GM21390 (cell line): Measurements from ENCODE around the gene C3orf52.

Experiments used
- ATAC-seq: cut with Tn5 transposase; IDR thresholded peaks from one replicate; pipeline ENCODE4 v1.9.1; 2021; ENCODE audit not compliant: unreplicated experiment

Gene C3orf52

DNA sequence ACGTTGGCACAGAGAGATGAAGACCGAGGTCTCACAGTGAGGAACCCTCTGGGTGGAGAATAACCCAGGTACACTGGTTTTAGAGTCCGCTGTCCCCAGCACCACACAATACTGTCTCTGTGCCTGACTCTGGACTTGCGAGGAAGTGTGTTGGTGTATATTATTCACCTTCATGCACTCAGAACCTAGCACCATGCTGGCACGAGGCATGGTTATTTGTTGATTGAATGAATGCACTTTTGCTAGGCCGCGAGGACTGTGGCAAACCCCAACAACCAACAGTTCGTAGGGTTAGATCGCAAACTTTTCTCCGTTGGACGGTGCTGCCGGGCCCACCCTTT, 484 bp upstream of the C3orf52 start:
- ATAC-seq = no peak

GRCh38 chr3:112086875-112087524, 811 bp downstream of the C3orf52 start:
- ATAC-seq = no peak

DNA sequence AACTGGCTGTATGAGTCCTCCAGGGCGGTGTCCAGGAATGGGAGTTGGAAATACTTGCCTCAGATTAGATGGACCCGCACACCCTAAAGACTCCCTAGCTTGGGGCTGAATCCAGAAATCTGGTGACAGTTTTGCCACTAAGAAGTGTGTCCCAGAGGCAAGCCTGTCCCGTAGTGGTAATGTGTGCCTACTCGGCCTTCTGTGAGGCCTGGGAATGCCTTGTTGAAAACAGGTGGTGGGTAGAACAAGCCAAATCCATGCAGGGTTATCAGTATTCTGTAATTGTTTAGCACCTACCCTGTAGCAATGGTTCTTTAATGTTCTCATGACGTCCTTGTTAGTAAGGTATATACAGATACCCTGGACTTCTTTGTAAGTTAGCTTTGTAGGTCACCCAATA, 1.6 kb downstream of the C3orf52 start:
- ATAC-seq = no peak

- ATAC-seq = no peak
Measured at GRCh38 chr3:112088944-112089343, 2.8 kb downstream of the C3orf52 start.

DNA sequence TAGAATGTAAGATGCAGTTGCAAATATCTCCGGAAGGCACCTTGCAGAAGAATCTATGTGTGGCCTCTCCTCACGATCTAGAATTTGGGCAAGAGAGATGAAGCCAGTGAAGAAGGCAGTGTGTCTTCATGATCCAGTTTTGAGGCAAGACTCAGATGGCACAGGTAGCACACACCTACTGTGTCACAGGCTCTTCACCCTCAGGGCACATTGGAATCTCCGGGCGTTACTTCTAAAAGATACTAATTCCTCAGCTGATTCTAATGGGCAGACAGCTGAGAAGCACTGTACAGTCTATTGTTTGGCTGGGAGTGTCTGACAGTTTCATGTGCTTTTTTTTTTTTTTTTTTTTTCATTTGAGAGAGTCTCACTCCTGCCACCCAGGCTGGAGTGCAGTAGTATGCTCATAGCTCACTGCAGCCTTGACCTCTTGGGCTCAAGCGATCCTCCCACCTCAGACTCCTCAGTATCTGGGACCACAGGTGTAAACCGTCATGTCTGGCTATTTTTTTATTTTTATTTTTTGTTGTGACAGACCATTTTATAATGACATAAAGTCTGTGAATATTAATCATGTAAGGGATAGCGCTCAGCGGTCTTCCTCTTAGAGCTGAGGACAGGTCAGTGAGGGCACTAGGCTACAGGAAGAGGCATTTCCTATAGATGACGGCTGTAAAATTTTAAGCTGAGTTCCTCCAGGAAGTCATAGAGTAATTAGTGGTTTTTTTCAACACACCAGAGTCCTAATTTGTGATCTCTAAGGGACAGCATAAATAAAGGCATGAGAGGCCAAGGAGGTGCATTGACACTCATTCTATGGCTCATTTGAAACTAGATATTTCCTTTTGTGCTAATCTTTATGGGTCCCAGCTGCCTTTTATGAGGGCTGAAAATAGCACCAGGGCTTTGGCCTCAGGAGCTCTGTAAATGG, 4.0 kb downstream of the C3orf52 start:
- no peak for ATAC-seq

- ATAC-seq = no peak
Measured at GRCh38 chr3:112090887-112091586, 4.8 kb downstream of the C3orf52 start.

GRCh38 chr3:112092496-112093179, 6.4 kb downstream of the C3orf52 start:
- no peak for ATAC-seq

DNA sequence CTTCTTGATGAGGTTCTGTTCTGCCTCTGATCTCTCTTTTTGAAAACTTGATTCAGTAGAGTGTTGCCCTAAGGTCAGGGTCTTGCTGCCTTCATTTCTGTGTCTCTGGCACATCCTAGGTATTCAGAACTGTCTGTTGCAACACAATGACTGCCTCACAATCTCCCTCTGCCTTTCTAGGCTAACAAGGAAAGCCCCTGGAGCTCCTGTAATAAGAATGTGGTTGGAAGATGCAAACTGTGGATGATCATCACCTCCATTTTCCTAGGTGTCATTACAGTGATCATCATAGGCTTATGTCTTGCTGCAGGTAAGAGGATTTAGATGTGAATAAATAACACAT, 7.0 kb downstream of the C3orf52 start:
- ATAC-seq = no peak

DNA sequence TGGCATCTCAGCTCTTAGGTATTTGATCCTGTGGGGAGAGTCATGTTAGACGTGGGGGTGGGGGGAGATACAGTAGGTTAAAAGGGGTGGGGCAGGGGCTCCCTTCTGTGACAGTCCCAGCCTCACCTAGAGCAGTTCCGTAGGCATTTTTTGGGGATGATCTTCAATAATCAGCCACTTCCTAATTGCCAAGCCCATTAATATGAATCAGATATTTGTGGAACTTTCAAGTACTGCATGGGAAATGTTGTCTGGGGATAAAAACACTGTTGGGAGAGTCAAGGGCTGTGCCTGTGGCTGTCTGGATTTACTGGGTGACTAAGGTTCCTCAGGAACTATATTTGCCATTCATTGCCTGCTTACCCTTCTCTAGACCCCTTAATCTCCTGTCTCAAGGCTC, 9.5 kb downstream of the C3orf52 start:
- no peak for ATAC-seq

- no peak for ATAC-seq
Measured at GRCh38 chr3:112096176-112096575, 10.0 kb downstream of the C3orf52 start.

DNA sequence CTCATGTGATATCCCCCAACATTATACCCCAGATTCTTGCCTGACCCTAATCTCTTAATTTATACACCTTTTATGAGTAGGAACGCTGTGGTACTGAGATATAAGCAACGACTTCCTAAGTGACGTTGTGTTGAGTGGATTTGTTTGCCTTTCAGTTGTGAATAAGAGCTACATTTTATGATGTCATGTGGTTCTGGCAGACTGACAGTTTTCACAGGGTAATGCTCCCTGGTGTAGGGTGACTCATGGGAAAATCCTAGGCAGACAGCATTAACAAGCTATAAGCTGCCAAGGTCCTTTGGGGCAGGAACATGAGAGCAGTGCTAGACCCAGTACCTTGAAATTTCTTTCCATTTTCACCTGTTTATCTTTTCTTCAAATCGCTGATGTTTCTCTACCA, 11.2 kb downstream of the C3orf52 start:
- no peak for ATAC-seq

- no peak for ATAC-seq
Measured at GRCh38 chr3:112101916-112102315, 15.7 kb downstream of the C3orf52 start.

- no peak for ATAC-seq
Measured at GRCh38 chr3:112104774-112105173, 18.6 kb downstream of the C3orf52 start.

DNA sequence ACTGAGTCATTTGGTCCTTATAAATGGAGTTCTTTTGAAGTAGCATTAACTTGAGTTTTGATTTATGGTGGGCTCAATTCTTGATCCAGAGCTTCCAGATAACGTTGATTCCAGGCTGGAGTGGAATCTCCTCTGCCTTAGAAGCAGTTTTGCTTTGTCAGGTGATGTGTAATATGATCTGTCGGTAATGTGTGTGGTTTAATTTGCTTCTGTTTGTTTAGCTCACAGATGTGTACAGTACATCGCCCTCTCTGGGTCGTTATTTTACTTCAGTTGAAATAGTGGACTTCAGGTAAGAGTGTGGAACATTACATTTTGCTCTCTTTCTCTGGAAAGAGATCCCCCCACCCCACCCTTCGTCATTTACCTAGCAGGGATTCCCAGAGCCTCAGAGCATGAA, 23.1 kb downstream of the C3orf52 start:
- no peak for ATAC-seq

GRCh38 chr3:112111785-112112402, 25.7 kb downstream of the C3orf52 start:
- ATAC-seq = peak; percentile 43

- peak; percentile 30 for ATAC-seq
Measured at GRCh38 chr3:112114576-112115160, 28.5 kb downstream of the C3orf52 start.

DNA sequence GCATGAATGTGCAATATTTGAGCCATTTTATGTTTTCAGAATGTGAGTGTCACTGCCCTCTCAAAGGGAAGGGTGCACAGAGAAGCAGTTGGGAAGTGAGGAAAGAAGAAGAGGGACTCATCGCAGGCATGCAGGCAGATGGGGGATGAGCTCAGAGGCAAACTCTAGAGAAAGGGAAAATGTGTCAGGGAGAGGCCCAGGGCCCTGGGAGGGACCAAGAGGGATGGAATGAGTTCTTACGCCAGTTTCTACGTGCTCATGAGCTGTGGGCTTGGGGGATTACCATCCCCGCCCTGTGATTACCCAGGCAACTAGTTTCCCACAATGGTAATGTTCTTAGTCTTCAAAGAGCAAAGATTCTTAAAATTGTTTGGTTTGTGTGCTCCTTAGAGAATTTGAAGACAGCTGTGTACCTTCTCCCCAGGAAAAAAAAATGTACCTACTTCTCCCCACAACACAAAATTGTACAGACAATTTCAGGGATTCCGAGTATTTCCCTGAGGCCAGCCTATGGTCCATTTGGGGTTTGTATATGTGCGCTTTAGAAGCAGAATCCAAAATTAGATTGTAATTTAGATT, 29.1 kb downstream of the C3orf52 start:
- ATAC-seq = peak; percentile 31

- no peak for ATAC-seq
Measured at GRCh38 chr3:112115806-112116383, 29.7 kb downstream of the C3orf52 start.

DNA sequence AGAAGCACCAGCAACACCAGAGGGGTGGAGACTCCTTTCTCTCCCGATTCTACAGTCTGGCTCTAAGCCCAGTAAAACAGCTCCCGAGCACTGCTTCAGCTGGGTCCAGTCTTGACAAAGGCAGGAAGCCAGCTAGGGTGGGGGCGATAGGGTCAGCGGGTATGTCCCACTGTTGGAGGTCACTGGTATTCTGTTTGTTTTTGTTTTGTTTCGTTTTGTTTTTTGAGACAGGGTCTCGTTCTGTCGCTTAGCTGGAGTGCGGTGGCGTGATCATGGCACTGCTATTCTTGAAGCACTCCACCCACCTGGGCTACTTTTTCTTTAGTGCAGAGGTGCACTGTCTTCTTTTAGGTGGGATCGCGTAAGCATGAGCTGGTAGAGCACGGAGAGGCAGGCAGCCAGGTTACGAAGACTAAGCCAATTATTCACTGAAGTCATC, 30.6 kb downstream of the C3orf52 start:
- no peak for ATAC-seq

- no peak for ATAC-seq
Measured at GRCh38 chr3:112117415-112117814, 31.2 kb downstream of the C3orf52 start.
